HG02852 (cell line): ENCODE measurements around the gene USP33.
"Not testable (repeated sequence)": the region's sequence is repeated elsewhere in the genome, so short reads cannot be mapped to it uniquely, and the experiment has no call there.

ENCODE experiments used
- ATAC-seq: cut with Tn5 transposase; IDR thresholded peaks from one replicate; pipeline ENCODE4 v1.9.1; 2021; ENCODE audit warnings: mild to moderate bottlenecking, moderate library complexity; ENCODE audit not compliant: unreplicated experiment

Gene USP33

GRCh38 chr1:77673030-77673429, 86.6 kb downstream of the USP33 start:
- ATAC-seq = no peak

DNA sequence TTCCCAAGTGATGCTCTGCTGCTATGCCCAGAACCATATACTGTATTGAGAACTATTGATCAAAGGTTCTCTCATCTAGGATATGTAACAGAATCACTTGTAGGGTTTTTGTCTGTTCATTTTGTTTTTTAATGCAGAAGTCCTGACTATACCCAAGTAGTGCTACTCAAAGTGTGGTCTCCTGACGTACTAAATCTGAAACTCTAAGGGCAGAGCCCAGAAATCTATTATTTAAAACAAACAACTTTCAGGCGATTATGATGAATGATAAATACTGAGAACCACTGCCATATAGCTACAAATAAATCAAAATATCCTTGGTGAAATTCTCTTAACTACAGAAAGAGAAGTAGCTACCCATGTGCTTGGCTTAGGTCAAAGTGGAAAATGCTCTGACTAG, 87.3 kb downstream of the USP33 start:
- ATAC-seq = peak; percentile 38

DNA sequence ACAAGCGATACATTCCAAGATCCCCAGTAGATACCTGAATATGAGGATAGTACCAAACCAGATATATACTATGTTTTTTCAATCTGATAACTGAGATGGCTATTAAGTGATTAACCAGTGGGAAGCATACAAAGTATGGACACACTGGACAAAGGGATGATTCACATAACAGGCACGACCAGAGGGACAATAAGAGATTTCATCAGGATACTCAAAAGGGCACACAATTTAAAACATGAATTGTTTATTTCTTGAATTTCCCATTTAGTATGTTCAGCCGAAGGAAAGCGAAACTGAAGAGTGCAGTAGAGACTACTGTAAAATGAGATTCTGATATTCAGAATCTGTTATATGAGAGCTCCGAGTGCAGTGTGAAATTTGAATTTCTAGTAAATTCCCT, 87.8 kb downstream of the USP33 start:
- ATAC-seq = peak; percentile 30

DNA sequence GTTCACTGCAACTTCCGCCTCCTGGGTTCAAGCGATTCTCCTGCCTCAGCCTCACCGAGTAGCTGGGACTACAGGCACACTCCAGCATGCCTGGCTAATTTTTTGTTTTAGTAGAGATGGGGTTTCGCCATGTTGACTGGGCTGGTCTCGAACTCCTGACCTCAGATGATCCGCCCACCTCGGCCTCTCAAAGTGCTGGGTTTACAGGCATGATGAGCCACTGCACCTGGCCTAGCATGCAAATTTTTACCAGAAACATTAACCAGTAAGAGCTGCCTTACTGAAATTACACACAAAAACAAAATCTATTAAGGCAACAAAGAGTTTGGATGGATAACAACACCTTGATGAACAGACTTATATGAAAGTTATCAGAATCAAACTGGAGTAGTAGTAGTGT, 89.3 kb downstream of the USP33 start:
- ATAC-seq = no peak

GRCh38 chr1:77668924-77669449, 90.7 kb downstream of the USP33 start:
- ATAC-seq = no peak

DNA sequence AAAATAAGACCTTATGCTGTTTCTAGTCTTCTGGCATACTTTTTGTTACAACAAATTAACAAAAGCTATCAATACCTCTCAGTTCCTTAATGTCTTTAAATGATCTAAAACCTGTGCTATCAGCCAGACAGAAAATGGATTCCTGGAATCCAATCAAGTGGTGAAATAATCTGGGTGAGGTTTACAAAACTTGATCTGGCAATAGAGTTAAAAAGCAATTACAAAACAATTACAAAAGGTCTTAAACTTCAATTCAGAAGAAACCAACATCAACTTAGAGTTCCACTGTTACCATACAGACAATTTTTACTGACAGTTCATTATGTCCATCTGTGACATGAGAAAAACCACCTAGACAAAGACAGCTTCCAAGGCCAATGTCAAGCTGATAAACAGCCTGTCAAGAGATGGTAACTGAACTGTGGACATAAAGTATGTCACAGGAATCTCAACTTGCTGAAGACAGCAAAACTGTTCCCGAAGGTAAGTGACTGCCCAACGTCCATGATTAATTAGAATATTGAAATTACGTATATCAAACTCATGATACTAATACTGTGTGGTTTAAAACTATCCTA, 94.6 kb downstream of the USP33 start:
- ATAC-seq = no peak

- no peak for ATAC-seq
These were observed 98.0 kb downstream of the USP33 start for GRCh38 chr1:77661696-77662095.

GRCh38 chr1:77659879-77660593, 99.6 kb downstream of the USP33 start:
- ATAC-seq = no peak

DNA sequence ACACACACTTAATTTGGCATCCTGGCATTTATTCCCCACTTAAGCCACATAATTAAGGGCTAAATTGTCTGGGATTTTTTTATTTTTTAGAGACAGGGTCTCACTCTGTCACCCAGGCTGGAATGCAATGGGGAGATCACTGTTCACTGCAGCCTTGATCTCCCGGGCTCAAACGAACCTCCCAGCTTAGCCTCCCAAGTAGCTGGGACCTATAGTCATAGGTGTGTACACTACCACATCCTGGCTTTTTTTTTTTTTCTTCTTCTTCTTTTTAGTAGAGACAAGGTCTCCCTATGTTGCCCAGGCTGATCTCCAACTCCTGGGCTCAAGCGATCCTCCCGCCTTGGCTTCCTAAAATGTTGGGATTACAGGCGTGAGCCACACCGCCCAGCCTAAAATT, 101.4 kb downstream of the USP33 start:
- ATAC-seq = no peak

DNA sequence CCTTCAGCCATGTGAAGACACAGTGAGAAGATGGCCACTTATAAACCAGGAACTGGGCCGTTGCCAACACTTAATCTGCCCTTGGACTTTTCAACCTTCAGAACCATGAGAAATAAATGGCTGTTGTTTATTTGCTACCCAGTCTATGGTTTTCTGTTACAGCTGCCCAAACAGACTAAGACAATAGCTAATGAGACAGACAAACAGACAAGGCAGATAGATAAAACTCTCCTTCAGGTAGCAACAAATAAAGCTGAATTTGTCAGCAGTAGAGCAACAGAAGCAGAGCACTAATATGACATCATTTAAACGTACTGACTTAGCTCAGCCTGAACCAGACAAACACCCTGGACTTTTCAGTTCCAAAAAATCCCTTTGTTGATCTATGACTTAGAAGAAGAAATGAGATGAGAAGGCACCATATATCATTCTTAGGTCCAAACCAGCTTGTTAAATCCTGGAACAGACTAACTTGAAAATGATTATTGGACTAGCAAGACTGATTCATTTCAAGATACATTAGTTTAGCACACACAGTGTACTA, 104.1 kb downstream of the USP33 start:
- peak; percentile 69 for ATAC-seq

GRCh38 chr1:77652970-77653516, 106.6 kb downstream of the USP33 start:
- ATAC-seq = no peak

- no peak for ATAC-seq
These were observed 107.4 kb downstream of the USP33 start for GRCh38 chr1:77652268-77652667.

DNA sequence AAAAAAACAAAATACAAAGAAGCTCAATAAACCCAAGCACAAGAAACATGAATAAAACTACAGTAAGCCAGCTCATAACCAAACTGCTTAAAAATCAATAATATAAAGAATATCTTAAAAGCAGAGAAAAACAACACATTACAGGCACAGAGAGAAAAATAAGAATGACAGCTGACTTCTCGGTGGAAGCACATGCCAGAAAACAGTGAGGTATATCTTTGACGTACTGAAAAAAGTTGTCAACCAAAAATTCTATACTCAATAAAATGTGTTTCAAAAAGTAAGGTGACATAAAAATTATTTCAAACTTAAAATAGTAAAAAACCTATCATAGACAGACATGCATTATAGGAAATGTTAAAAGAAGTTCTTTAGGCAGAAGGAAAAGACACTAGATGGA, 110.5 kb downstream of the USP33 start:
- ATAC-seq = no peak

DNA sequence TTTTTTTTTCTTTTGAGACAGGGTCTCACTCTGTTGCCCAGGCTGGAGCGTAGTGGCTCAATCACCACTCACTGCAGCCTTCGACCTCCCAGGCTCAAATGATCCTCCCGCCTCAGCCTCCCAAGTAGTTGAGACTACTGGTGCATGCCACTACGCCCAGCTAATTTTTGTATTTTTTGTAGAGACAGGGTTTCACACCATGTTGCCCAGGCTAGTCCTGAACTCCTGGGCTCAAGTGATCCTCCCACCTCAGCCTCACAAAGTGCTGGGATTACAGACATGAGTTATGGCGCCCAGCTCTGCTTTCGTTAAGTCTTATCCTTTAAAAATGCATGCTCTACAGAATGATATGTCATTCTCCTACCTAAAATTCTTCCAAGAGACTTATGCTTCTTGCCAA, 113.4 kb downstream of the USP33 start:
- ATAC-seq = not testable (repeated sequence)
